ENCODE measurements around the gene CNTN1.

- TF ChIP-seq GATA3 (IDR thresholded peaks at IDR 0.05; ENCODE audit: low read depth, low read length) = no peak
- no peak for TF ChIP-seq GATA2 (IDR thresholded peaks at IDR 0.05; ENCODE audit: low read depth, low read length)
Observed at GRCh38 chr12:40911676-40912075, 219.4 kb downstream of the CNTN1 start.

All from SH-SY5Y (cell line).